HT-29 (cell line): Measurements from ENCODE around the gene HGFAC. TPM values are rescaled to one million over a fixed set of nuclear protein-coding genes. Genes with fewer than 3 reads are reported as not detected.

Experiments
- total RNA-seq: library from RNA; depleted of rRNA; stranded (reverse); fragments of >200 nt; shearing (Covaris generic); gene quantifications from 2 replicates; pipeline ENCODE4 v1.2.3, GENCODE V29; 2014; rRNA removed

The HGFAC gene
- total RNA-seq, 1 experiment from 2014 or later = not detected

Other genes with a start within 250 kb of the HGFAC start
- gene MSANTD1, start 192.8 kb upstream of the HGFAC start, total RNA-seq = 0.41 and 0.44 TPM in 2 replicates
- gene RGS12, start 148.9 kb upstream of the HGFAC start, total RNA-seq = 7.1 and 7.6 TPM in 2 replicates
- 16.1 and 17.6 TPM in 2 replicates for gene DOK7, start 21.3 kb downstream of the HGFAC start, total RNA-seq
- gene LRPAP1, start 90.5 kb downstream of the HGFAC start, total RNA-seq = 156 and 190 TPM in 2 replicates